Measurements from ENCODE around the gene SCRT2.
"Not testable (repeated sequence)": the region's sequence is repeated elsewhere in the genome, so short reads cannot be mapped to it uniquely, and the experiment has no call there.

The SCRT2 gene

GRCh38 chr20:653110-653589 is 22.5 kb downstream of the SCRT2 start, which contains the start of gene SRXN1:
Gene SRXN1, minus strand, starts transcription at chr20:653200. Its CDS starts 15 bp downstream, at chr20:653185.
- DNase-seq (ENCODE audit: low read depth in 2 of 2) = peak; percentile 69 to 75

- no peak for DNase-seq (ENCODE audit: low read depth in 2 of 2)
Measured at GRCh38 chr20:652615-653109, 22.9 kb downstream of the SCRT2 start.

- no peak for DNase-seq (ENCODE audit: low read depth in 2 of 2)
Measured at GRCh38 chr20:651713-652614, 23.6 kb downstream of the SCRT2 start.

GRCh38 chr20:650954-651353 is 24.6 kb downstream of the SCRT2 start:
- DNase-seq (ENCODE audit: low read depth in 2 of 2) = no peak

- no peak for DNase-seq (ENCODE audit: low read depth in 2 of 2)
Measured at GRCh38 chr20:650281-650680, 25.3 kb downstream of the SCRT2 start.

GRCh38 chr20:647479-648019 is 28.1 kb downstream of the SCRT2 start:
- no peak for DNase-seq (ENCODE audit: low read depth in 2 of 2)

GRCh38 chr20:646868-647233 is 28.8 kb downstream of the SCRT2 start:
- DNase-seq (ENCODE audit: low read depth in 2 of 2) = no peak

- DNase-seq (ENCODE audit: low read depth in 2 of 2) = no peak
Measured at GRCh38 chr20:646107-646867, 29.3 kb downstream of the SCRT2 start.

GRCh38 chr20:645318-646106 is 30.1 kb downstream of the SCRT2 start:
- DNase-seq (ENCODE audit: low read depth in 2 of 2) = peak in 1 of 2 donors; percentile 35

GRCh38 chr20:644692-645317 is 30.8 kb downstream of the SCRT2 start:
- no peak for DNase-seq (ENCODE audit: low read depth in 2 of 2)

- DNase-seq (ENCODE audit: low read depth in 2 of 2) = no peak
Measured at GRCh38 chr20:642398-643174, 33.0 kb downstream of the SCRT2 start.

- not testable (repeated sequence) for DNase-seq (ENCODE audit: low read depth in 2 of 2)
Measured at GRCh38 chr20:642013-642397, 33.6 kb downstream of the SCRT2 start.

- no peak for DNase-seq (ENCODE audit: low read depth in 2 of 2)
Measured at GRCh38 chr20:641516-641875, 34.1 kb downstream of the SCRT2 start.

- DNase-seq (ENCODE audit: low read depth in 2 of 2) = no peak
Measured at GRCh38 chr20:640674-641515, 34.7 kb downstream of the SCRT2 start.

- DNase-seq (ENCODE audit: low read depth in 2 of 2) = no peak
Measured at GRCh38 chr20:638579-638978, 37.0 kb downstream of the SCRT2 start.

GRCh38 chr20:637559-637958 is 38.0 kb downstream of the SCRT2 start:
- DNase-seq (ENCODE audit: low read depth in 2 of 2) = no peak

- no peak for DNase-seq (ENCODE audit: low read depth in 2 of 2)
Measured at GRCh38 chr20:635893-636338, 39.7 kb downstream of the SCRT2 start.

- DNase-seq (ENCODE audit: low read depth in 2 of 2) = no peak
Measured at GRCh38 chr20:635028-635892, 40.3 kb downstream of the SCRT2 start.

Data from stimulated activated CD8-positive, alpha-beta memory T cell treated with anti-CD3 and anti-CD28 coated beads, Interleukin-15, amount 100 ng/mL, for 4 hours (primary cell).